IPS-NIHi7 (cell line): Measurements from ENCODE around the gene IDH2.

Experiments
- DNase-seq: peaks from one replicate; pipeline ENCODE4 v3.0.0; 2012; ENCODE audit warnings: mixed read lengths; ENCODE audit errors: extremely low spot score

IDH2 gene

GRCh38 chr15:90043530-90044010 lies 58.7 kb downstream of the IDH2 start:
- DNase-seq, result no peak

DNA sequence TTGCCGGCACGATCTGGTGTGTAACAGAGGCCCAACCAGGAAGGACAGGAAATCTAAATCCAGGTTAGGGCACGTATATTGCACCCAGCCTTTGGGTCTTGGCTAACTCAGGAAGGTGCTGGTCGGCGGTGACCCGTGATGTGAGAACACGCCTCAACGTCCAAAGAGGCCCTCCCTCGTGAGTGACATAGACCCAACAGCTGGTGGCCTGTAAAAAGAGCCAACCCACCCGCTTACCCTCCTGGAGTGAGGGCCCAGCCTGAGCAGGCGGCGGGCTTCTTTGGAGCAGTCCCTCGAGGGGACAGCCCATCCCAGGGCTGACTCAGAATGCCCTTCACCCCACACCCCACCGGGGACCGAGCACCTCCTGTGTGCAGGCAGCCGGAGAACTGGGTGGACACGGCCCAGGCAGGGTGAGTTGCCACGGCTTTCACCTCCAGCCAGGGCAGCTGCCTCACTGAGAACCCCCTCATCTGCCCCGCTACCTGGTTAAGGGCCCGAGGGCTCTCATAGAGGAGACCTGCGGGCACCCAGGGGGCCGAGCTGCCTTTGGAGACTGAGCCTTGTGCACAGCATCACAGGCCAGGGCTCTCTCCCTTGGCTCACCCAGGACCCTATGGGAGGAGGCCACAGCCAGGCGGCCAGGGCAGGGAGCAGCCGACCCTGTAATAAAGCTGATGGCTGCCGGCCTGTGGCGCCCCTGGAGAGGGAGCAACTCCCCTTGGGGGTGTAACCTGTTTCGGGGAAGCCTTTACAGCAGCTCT lies 59.3 kb downstream of the IDH2 start:
- DNase-seq, result no peak

- DNase-seq, result no peak
Measured at GRCh38 chr15:90042356-90042755, 59.9 kb downstream of the IDH2 start.

GRCh38 chr15:90040618-90041017 lies 61.6 kb downstream of the IDH2 start:
- no peak for DNase-seq

- DNase-seq, result no peak
Measured at GRCh38 chr15:90039996-90040395, 62.3 kb downstream of the IDH2 start.

DNA sequence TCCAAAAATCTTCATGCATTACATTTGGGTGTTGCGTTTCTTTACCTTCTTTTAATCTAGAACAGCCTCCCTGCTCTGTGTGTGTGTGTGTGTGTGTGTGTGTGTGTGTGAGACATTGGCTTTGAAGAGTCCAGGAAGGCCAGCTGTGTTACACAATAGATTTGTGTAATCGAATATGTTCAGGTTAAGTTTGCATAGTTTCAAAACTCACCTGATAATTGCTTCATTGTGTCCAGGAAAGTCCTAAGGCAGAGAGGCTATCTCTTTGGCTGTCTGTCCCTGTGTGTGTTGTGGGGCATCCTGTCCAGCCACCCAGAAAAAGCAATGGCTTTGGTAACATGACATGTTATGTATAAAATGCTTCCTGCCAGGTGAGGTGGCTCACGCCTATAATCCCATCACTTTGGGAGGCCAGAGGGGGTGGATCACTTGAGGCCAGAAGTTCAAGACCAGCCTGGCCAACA lies 63.6 kb downstream of the IDH2 start:
- no peak for DNase-seq

- DNase-seq, result no peak
Measured at GRCh38 chr15:90037961-90038631, 64.2 kb downstream of the IDH2 start.

DNA sequence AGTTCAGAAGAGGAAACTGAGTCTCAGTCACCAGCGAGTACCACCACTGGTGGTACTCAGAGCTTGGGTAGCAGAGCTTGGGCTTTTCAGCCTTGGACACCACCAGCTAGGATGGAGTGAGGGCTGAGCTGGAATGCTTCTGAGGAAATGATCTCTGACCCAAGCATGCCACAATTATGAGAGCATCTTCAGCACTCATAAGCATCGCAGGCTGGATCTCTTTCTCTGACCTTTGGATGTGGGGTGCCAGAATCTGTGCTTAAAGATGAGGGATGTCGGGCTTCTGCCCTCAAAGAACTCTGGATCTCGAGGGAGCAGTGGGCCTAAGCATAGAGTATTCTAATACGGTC lies 64.8 kb downstream of the IDH2 start:
- DNase-seq, result no peak

DNA sequence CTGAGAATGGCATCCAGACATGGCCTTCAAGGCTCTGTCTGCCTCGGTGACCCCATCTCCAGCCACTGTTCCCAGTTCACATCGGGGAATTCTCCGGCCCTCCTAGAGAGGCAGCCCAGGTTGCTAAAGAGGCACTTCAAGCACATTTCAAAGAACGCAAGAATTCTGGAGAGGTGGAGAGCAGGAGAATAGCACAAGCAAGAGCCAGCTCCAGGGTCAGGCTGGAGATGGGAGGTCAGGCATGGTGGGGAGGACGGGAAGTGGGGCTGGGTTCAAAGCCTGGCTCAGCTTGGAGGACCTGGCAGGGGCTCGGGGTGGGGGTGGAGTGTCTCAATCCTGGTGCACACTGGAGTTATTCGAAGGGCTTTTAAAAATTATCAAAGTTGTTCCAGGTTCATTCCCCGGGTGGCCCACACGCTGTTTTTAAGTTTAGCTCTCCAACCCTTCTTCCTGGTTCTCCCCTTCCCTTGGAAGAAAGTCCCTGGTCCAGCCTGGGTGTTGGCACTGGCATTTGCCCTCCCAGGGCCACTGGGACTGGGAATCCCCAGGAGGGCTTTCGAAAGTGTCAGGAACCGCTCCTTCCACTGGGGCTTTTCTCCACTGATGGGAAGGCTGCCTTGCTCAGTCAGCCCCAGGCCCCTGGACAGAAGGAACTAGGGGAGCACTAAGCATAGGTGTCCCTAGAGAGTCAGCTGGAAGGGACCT lies 65.3 kb downstream of the IDH2 start:
- no peak for DNase-seq

- no peak for DNase-seq
Measured at GRCh38 chr15:90036343-90036742, 65.9 kb downstream of the IDH2 start.

GRCh38 chr15:90035840-90036230 lies 66.4 kb downstream of the IDH2 start:
- no peak for DNase-seq

GRCh38 chr15:90035095-90035839 lies 67.0 kb downstream of the IDH2 start:
- peak; percentile 57 for DNase-seq

- no peak for DNase-seq
Measured at GRCh38 chr15:90033448-90033847, 68.8 kb downstream of the IDH2 start.
